ENCODE results near the gene MYOZ3.

The MYOZ3 gene

DNA sequence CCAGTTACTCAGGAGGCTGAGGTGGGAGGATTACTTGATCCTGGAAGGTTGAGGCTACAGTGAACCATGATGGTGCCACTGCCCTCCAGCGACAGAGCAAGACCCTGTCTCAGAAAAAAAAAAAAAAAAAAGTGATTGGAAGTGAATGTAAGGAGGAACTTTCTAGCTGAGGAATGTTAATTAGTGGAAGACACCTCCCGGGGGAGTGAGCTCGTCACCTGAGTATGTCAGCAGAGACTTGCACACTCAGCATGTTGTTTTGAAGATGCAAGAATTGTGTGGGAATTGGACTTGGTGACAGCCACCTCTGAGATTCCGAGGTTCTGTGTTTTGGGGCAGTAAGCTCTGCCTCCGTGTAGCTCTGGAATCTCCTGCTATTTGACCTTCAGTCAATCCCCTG lies 17.0 kb upstream of the MYOZ3 start:
- DNase-seq = no peak

DNA sequence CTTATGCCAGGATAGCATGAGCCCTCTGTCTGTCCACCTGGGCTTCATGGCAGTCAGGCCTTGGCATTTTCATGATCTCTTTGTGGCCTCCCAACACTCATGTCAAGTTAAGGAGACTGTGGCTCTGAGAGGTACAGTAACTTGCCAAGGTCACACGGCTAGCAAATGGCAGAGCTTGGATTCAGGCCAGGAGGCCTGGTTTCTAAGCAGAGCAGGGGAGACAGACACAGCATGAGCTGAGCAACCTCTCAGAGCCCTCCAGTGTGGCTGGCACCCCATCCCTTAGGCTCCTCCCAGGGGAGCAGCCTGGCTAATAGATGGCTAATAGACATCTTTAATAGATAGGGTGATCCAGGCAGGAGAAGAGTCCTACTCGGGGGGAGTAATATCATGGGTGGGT lies 16.5 kb upstream of the MYOZ3 start:
- DNase-seq = no peak

DNA sequence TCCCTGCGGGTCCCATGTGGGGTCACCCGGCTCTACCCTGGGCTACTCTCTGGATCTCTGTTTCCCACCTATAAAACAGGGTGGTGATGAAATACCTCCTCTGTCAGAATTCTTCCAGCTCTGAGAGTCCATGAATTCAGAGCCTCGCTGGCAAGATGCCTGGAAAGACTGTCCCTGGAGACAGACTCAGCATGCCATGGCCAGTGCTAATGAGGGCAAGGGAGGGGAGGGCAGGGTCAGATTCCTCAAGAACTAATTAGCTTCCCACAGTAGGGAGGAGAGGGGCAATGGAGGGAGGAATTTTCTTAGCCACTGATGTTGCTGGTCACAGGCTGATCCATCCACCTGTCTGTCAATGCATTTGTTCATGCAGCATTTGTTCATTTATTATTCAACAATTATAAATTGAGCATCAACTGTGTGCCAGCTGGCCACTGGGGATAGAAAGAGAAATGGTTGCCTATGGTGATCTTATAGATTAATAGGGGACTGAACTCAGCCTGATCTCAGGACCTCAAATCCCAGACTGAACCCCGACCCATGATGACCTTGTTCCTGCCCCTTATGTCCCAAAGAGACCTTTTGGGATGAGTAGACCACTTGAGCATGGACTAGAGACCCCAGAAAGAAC lies 15.9 kb upstream of the MYOZ3 start:
- no peak for DNase-seq

DNA sequence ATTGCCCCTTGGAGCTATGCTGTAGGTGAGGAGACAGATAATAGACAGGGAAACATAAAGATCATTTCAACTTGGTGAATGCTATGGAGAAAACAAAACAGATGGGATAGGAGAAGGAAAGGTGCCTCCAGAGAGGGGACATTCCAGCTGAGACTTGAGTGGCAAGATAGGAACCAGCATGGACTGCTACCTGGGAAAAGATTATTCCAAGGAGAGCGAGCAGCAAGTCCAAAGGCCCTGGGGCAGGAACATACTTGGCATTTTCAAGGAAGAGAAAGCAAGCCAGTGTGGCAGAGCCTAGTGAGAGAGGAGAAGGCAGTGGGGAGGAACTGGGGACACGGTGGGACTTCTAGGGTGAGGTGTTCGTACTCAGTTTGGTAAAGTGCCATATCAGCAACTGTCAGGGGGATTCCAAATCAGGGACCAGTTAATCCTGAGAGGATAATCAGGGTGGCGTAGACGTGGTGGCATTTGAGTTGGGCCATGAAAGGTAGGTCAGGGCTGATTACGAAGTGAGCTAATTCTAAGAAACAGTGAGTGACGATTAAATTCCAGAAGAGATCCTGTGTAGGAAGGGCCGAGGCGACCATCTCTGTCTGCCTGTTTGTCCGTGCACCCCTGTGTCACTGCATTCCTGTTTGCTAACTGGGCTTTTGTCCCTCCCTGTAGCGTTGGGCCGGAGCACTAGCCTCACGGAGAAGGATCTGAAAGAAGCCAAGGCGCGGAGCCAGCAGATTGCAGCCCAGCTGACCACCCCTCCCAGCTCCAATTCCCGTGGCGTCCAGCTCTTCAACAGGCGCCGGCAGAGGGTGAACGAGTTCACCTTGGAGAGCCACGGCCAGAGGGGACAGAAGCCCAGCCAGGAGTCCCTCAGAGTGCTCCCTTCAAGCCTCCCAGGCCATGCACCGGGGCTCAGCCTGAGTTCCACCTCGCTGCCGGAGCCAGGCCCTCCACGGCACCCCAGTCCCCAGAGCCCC lies 13.5 kb upstream of the MYOZ3 start:
- no peak for DNase-seq

DNA sequence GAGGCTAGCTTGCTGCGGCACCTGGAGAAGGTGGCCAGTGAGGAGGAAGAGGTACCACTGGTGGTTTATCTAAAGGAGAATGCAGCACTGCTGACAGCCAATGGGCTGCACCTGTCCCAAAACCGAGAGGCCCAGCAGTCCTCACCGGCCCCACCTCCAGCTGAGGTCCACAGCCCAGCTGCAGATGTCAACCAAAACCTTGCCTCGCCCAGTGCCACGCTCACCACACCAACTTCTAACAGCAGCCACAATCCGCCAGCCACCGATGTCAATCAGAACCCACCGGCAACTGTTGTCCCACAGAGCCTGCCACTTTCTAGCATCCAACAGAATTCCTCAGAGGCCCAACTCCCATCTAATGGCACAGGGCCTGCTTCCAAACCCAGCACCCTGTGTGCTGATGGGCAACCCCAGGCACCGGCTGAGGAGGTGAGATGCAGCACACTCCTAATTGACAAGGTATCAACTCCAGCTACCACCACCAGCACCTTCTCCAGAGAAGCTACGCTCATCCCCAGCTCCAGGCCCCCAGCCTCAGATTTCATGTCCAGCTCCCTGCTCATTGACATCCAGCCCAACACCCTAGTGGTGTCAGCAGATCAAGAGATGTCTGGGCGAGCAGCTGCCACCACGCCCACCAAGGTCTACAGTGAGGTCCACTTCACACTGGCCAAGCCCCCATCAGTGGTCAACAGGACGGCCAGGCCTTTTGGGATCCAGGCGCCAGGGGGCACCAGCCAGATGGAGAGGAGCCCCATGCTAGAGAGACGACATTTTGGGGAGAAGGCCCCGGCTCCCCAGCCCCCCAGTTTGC lies 12.6 kb upstream of the MYOZ3 start:
- no peak for DNase-seq

DNA sequence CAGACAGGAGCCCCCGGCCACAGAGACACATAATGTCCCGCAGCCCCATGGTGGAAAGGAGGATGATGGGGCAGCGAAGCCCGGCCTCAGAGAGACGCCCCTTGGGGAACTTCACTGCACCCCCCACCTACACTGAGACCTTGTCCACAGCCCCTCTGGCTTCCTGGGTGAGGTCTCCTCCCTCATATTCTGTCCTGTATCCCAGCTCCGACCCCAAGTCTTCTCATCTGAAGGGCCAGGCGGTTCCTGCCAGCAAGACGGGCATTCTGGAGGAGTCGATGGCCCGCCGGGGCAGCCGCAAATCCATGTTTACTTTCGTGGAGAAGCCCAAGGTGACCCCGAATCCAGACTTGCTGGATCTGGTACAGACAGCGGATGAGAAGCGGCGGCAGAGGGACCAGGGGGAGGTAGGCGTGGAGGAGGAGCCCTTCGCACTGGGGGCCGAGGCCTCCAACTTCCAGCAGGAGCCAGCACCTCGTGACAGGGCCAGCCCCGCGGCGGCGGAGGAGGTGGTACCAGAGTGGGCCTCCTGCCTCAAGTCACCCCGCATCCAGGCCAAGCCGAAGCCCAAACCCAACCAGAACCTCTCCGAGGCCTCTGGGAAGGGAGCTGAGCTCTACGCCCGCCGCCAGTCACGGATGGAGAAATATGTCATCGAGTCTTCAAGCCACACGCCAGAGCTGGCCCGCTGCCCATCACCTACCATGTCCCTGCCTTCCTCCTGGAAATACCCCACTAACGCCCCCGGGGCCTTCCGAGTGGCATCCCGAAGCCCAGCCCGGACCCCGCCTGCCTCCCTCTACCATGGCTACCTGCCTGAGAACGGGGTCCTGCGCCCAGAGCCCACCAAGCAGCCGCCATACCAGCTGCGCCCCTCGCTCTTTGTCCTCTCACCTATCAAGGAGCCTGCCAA lies 11.7 kb upstream of the MYOZ3 start:
- no peak for DNase-seq

DNA sequence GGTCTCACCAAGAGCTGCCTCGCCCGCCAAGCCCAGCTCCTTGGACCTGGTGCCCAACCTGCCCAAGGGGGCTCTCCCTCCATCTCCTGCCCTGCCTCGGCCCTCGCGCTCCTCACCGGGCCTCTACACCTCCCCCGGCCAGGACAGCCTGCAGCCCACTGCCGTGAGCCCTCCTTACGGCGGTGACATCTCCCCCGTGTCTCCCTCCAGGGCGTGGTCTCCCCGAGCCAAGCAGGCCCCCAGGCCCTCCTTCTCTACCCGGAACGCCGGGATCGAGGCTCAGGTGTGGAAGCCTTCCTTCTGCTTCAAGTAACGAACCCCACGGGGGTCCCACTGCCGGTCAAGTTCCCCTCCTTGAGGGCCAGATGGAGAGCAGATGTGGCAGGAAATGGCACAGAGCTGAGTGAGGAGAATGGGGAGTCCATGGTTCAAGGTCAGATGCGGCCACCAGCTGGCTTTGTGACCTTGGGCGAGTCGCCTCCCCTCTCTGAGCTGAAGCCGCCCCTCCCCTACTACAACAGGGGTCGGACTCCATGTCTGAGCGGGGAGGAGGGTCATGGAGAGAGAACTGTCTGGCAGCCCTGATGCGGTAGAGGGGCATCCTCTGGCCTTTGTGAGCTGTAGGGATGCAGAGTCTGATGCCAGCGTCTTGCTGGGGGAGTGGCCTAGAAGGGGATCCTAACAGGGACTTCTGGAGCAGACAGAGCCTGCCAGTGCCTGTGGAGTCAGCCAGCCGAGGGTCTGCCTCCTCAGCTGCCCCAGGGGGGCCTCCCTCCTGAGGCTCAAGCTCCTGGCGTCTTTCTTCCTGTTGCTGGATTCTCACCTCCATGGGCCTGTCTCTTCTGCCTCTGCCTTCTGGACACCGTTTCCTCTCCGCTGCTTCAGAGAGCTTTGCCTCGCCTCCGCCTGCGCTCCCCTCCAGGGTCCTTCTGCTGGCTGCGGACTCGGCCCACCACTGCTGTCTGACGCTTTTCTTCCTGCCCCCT lies 10.7 kb upstream of the MYOZ3 start:
- DNase-seq = no peak

DNA sequence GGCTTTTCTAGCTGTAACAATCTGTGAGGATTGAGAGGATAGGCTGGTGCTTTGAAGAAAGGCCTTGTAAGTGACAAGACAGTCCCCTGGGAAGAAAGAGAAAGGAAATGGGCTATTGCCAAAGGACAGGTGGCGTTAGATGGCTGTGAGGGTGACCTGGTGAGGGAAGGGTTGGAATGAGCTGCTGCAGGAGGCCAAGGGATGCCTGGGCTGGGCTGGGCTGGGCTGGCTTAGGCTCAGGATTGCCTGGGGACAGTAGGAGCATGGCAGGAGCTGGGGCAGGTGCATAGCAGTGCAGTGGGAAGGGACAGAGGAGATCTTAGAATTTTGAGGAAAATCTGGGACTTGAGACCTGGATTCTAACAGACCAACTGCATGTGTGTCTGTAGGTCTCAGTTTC lies 9.7 kb upstream of the MYOZ3 start:
- no peak for DNase-seq

DNA sequence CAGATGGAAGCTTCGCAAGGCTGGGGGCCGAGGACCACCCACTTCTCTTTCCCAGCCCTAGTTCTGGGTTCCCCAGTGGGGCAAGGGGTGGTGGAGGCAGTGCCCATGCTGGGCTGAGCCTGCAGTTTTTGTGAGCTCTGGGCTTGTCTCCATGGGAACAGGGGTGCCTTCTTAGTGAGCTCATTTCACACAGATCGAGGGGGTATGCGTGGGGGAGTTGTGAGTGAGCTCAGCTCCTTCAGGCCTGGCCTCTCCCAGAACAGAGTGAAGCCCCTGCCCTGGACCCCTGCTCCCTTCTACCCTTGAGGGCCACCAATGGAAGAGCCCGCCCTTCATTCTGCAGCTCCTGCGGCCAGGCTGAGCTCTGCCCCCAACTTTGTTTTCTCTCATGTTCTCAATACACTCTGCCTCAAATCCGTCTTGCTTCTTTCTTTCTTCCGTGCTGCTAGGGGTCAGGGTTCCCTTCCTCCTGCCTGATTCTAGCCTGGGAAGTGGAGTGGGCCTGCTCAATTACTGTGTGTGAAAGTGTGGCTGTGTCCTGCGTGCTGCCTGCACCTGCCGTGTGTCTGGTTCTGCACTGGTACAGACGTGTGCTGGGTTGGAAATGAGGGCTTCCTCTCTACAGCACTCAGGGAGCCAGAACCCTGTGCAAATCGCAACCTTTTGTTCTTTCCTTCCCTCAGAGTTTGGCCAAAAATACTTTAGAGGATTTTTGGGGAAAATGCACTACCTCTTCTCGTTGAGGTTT lies 9.0 kb upstream of the MYOZ3 start:
- no peak for DNase-seq

DNA sequence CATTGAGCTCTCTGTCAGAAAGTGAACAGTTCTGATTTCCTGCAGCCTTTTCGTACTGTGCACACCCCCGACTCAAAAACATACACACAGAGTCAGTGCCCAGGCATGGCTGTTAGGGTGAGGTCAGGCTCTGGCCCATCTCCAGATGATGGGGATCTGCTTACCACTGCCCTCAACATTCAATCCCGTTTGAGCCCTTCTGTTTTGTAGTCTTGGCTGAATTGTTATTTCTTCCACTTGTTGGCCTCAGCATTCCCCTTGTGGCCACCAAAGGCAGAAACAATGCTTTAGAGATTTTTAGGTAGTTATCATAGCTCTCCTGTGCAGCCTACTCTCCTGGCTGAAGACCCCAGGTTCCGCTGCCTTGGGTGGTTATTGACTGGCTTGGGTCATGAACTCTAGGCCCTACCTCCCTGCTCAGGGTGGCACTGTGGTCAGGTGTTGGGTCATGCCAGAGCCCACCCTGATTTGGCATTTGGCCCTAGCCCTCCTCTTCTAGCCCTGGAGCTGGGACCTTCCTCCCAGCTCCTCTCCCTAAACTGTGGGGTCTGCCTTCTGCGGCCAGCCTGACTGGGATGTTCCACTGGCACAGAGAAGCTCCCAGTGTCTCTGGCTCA lies 7.8 kb upstream of the MYOZ3 start:
- DNase-seq = no peak

DNA sequence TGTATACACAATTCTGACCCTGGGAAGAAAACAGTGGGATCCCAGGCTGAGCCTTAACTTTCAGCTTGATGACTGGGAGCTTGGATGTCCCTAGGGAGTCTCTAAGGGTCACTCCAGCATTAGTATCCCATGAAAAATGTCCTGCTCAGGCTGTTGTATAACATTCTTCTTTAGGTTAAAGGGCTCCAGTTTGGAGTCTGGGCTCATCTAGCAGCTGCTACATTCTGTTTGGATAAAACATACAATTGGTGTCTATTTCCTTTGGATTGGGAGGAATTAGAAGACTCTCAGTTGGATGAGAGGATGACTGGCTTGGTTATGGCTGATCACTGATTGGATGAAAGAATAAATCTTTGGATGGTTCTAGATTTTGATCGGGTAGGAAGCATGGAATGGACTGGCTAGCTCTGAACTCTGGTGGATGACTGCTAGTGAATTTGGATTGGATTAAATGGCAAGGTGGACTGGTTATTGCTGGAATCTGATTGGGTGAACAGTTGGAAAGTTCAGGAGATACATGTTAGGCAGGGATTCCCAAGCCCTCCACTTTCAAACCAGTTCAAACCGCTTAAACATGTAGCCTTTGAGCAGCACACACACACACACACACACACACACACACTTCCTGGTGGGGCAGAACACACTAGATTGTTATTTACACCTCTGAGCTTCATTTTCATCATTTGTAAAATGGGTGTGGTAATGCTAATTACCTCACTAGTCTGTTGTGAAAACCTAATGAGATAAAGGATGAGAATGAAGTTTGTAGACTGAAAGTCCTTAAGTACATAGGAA lies 7.1 kb upstream of the MYOZ3 start:
- DNase-seq = no peak

DNA sequence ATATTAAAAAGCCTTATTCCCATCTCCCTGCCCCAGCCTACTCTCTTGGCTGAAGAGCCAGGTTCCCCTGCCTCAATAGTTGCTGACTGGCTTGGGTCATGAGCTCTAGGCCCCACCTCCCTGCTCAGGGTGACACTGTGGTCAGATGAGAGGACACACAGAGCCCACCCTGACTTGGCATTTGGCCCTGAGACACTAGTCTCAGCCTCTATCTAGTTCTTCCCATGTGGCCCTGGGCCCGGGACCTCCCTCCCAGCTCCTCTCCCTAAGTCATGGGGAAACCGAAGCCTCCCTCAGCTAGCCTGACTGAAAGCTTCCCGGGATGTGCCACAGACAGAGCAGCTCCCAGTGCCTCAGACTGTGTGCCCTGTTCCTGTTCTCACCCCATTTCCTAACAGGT lies 5.8 kb upstream of the MYOZ3 start:
- no peak for DNase-seq

DNA sequence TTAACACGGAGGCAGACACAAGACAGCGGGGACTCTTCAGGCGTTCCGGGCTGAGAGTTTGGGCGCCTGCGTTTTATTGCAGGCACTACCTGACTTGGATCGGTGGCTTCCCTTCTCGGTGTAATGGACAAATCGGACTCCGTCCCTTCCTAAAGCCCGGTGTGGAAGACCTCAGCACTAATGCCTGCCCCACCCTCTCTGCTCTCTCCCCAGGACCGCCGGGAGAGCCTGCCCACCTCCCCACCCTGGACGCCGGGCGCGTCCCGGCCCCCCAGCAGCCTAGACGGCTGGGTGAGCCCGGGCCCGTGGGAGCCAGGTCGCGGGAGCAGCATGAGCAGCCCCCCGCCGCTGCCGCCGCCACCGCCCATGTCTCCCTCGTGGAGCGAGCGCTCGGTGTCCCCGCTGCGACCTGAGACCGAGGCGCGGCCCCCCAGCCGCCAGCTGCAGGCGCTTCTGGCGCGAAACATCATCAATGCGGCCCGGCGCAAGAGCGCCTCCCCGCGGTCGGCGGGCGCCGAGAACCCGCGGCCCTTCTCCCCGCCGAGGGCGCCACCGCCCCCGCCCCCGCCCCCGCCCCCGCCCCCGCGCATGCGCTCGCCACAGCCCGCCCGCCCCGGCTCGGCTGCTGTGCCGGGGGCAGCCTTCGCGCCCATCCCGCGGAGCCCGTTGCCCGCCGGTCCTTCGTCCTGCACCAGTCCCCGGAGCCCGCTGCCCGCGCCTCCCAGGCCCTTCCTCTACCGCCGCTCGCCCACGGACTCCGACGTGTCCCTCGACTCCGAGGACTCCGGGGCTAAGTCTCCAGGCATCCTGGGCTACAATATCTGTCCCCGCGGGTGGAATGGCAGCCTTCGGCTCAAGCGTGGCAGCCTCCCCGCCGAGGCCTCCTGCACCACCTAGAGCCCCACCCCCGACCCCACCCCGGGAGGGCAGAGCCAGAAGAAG lies 4.6 kb upstream of the MYOZ3 start:
- DNase-seq = peak; percentile 49

DNA sequence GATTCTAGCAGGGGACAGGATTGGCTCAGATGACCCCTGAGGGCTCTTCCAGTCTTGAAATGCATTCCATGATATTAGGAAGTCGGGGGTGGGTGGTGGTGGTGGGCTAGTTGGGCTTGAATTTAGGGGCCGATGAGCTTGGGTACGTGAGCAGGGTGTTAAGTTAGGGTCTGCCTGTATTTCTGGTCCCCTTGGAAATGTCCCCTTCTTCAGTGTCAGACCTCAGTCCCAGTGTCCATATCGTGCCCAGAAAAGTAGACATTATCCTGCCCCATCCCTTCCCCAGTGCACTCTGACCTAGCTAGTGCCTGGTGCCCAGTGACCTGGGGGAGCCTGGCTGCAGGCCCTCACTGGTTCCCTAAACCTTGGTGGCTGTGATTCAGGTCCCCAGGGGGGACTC lies 2.9 kb upstream of the MYOZ3 start:
- no peak for DNase-seq

DNA sequence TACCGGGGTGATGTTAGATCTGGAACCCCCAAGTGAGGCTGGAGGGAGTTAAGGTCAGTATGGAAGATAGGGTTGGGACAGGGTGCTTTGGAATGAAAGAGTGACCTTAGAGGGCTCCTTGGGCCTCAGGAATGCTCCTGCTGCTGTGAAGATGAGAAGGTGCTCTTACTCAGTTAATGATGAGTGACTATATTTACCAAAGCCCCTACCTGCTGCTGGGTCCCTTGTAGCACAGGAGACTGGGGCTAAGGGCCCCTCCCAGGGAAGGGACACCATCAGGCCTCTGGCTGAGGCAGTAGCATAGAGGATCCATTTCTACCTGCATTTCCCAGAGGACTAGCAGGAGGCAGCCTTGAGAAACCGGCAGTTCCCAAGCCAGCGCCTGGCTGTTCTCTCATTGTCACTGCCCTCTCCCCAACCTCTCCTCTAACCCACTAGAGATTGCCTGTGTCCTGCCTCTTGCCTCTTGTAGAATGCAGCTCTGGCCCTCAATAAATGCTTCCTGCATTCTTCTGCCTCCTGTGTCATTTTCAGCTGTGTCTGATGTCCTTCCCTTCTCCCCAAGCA lies 2.3 kb upstream of the MYOZ3 start:
- no peak for DNase-seq

DNA sequence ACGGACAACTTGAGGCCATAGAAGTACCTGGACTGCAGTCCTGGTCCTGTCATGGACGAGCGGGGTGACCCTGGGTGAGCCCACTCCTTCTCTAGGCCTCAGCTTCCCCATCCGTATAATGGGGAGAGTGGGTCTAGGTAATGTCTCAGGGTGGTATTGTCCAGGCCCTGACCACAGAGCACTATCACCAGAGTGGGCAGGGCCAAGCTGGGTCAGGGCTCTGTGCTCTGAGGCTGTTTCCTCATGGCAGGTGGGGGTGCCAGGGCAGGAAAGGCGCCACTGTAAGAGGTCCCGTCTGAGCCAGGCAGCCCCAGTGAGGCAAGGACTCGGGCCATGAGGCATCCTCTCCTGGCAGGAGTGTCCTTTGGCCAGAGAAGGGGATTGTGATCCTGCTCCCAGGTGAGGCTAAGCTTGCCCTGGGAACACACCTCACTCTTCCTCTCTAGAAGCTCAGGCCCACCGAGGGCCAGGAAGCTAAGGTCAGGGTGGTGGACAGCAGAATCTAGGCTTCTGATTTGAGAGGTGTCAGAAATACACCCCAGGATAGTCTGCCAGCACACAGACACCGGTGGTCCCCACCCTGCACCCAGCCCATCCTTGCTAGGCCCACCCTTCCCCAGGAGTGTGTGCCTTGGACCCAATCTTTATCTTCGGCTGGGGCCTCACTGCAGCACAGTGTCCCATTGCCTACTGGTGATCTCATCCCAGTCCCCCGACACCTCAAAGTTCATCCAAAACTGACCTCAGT lies 1.5 kb upstream of the MYOZ3 start:
- DNase-seq = no peak
